GM12878 (cell line): ENCODE data around the gene PRKCB. TPM values are rescaled to one million over a fixed set of nuclear protein-coding genes. Genes with fewer than 3 reads are reported as not detected.

Experiments
- ATF3 ChIP-seq: IDR thresholded peaks from 2 replicates; pipeline ENCODE4 v1.6.1; 2011; ENCODE audit warnings: low read depth, mild to moderate bottlenecking, low read length, moderate library complexity, borderline replicate concordance; ENCODE audit errors: extremely low read depth
- CEBPB ChIP-seq, 2 experiments: fragments of 150-350 bp in 1 of 2; IDR thresholded peaks; 2 replicates each; pipeline ENCODE4 v1.6.1; 2012 to 2014; ENCODE audit warnings: low read depth in 2 of 2, low read length in 2 of 2, borderline replicate concordance in 1 of 2, inconsistent platforms in 1 of 2
- CHD2 ChIP-seq: IDR thresholded peaks from 2 replicates; pipeline ENCODE4 v1.6.1; 2011; ENCODE audit warnings: low read depth, low read length, improper control_type of control experiment, borderline replicate concordance
- CHD4 ChIP-seq: fragments of 200-600 bp; sonication (generic); IDR thresholded peaks from 2 replicates; pipeline ENCODE4 v1.6.1; 2016; ENCODE audit warnings: mild to moderate bottlenecking
- CTCF ChIP-seq, 3 experiments: IDR thresholded peaks in 2 of 3; conservative IDR thresholded peaks in 1 of 3; 2 replicates each; pipeline ENCODE4 v1.5.1; 2011; ENCODE audit warnings: low read depth in 3 of 3, low read length in 3 of 3, mild to moderate bottlenecking in 3 of 3, control low read depth in 2 of 3, moderate library complexity in 2 of 3, inconsistent platforms in 1 of 3, mixed read lengths in 1 of 3; ENCODE audit not compliant: control insufficient read depth in 2 of 3, insufficient read depth in 1 of 3; ENCODE audit errors: extremely low read depth in 1 of 3
- E2F4 ChIP-seq: IDR thresholded peaks from 2 replicates; pipeline ENCODE4 v1.6.1; 2012; ENCODE audit warnings: low read depth, low read length, improper control_type of control experiment
- ESRRA ChIP-seq: IDR thresholded peaks from 2 replicates; pipeline ENCODE4 v1.6.1; 2012; ENCODE audit warnings: mild to moderate bottlenecking, low read length, improper control_type of control experiment
- EZH2 ChIP-seq: IDR thresholded peaks from 2 replicates; pipeline ENCODE4 v1.6.1; 2012; ENCODE audit warnings: low read depth, mild to moderate bottlenecking, control low read depth, inconsistent platforms, low read length, borderline replicate concordance; ENCODE audit not compliant: control insufficient read depth
- FOS ChIP-seq: IDR thresholded peaks from 3 replicates; pipeline ENCODE4 v1.6.1; 2011; ENCODE audit warnings: borderline replicate concordance; ENCODE audit not compliant: insufficient read length; ENCODE audit errors: extremely low read depth
- FOXK2 ChIP-seq: fragments of 450-650 bp; IDR thresholded peaks from 2 replicates; pipeline ENCODE4 v1.6.1; 2017; ENCODE audit warnings: mild to moderate bottlenecking, moderate library complexity
- KAT2A ChIP-seq: conservative IDR thresholded peaks from 2 replicates; pipeline ENCODE4 v1.6.1; 2011; ENCODE audit warnings: low read depth, low read length; ENCODE audit not compliant: control insufficient read depth
- MEF2B ChIP-seq: fragments of 450-650 bp; IDR thresholded peaks from 2 replicates; pipeline ENCODE4 v1.6.1; 2018; ENCODE audit warnings: mild to moderate bottlenecking, moderate library complexity; ENCODE audit not compliant: partially characterized antibody, poor library complexity, severe bottlenecking
- MTA2 ChIP-seq: fragments of 450-650 bp; IDR thresholded peaks from 2 replicates; pipeline ENCODE4 v1.6.1; 2016; ENCODE audit warnings: low read depth, mild to moderate bottlenecking, moderate library complexity
- NFYA ChIP-seq: IDR thresholded peaks from 2 replicates; pipeline ENCODE4 v1.6.1; 2011; ENCODE audit warnings: low read depth, mild to moderate bottlenecking, low read length, improper control_type of control experiment, borderline replicate concordance
- PML ChIP-seq: IDR thresholded peaks from 2 replicates; pipeline ENCODE4 v1.6.1; 2012; ENCODE audit warnings: low read length, inconsistent platforms
- RBBP5 ChIP-seq: fragments of 200-600 bp; sonication (generic); conservative IDR thresholded peaks from 2 replicates; pipeline ENCODE4 v1.6.1; 2016
- SIN3A ChIP-seq: IDR thresholded peaks from 2 replicates; pipeline ENCODE4 v1.6.1; 2012; ENCODE audit warnings: low read depth, low read length, improper control_type of control experiment
- SKIL ChIP-seq: fragments of 450-650 bp; IDR thresholded peaks from 2 replicates; pipeline ENCODE4 v1.6.1; 2017; ENCODE audit warnings: mild to moderate bottlenecking, low read depth, inconsistent platforms; ENCODE audit not compliant: poor library complexity, severe bottlenecking
- SMC3 ChIP-seq: IDR thresholded peaks from 2 replicates; pipeline ENCODE4 v1.6.1; 2011; ENCODE audit warnings: low read length, improper control_type of control experiment, borderline replicate concordance
- TARDBP ChIP-seq: IDR thresholded peaks from 2 replicates; pipeline ENCODE4 v1.6.1; 2016; ENCODE audit warnings: borderline replicate concordance
- ZBTB40 ChIP-seq: fragments of 450-650 bp; IDR thresholded peaks from 2 replicates; pipeline ENCODE4 v1.6.1; 2016; ENCODE audit warnings: mild to moderate bottlenecking, moderate library complexity, borderline replicate concordance
- polyA plus RNA-seq, 11 experiments: library from polyadenylated mRNA; depleted of rRNA in 4 of 11; unstranded in 6 of 11; stranded (reverse) in 5 of 11; fragments of >200 nt; fragmentation: Nextera tagmentation in 4 of 11; fragmentation: Illumina TruSeq in 1 of 11; extraction: Ambion mirVana in 4 of 11; extraction: Trizol in 1 of 11; gene quantifications; 1 replicate in 1 of 11; 2 replicates in 10 of 11; pipeline versions ENCODE4 v1.2.1 to v1.2.3, GENCODE V29; 2011 to 2016; ENCODE audit warnings: inconsistent platforms in 2 of 11, missing spikeins in 2 of 11, low read depth in 1 of 11
- total RNA-seq, 4 experiments: library from RNA; depleted of rRNA in 3 of 4; stranded (reverse); fragments of >200 nt in 3 of 4; fragmentation: Illumina TruSeq in 1 of 4; extraction: Trizol in 1 of 4; gene quantifications; 2 replicates each; pipeline versions ENCODE4 v1.2.1 to v1.2.3, GENCODE V29; 2013 to 2021

The PRKCB gene
- total and polyA plus RNA-seq, 10 of the 15 experiments (the other 5 are each of a cell fraction or from before 2014, with no cell fraction given): 21.4 to 158 (median 97.3) TPM

DNA sequence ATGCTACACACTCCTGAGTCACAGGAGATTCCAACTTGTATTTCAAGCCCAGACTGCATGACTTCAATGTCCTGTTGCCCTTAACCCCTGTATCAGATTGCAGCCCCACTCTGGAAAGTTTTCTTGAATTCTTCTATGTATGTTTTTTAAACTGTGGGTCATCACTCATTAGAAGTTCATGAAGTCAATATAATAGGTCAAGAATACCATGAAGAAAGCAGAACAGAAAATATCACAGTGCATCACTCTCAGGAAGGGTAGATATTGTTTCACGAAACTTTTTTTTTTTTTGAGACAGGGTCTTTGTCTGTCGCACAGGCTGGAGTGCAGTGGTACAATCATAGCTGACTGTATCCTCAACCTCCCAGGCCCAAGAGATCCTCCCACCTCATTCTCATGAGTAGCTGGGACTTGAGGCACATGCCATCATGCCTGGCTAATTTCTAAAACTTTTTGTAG is 20.5 kb downstream of the PRKCB start (continued):
- no peak for TF ChIP-seq TARDBP
- TF ChIP-seq CHD4: no peak
- TF ChIP-seq CEBPB (IDR thresholded peaks at IDR 0.05; ENCODE audit: borderline replicate concordance in 1 of 2, low read depth in 2 of 2, low read length in 2 of 2): no peak
- TF ChIP-seq PML: no peak
- TF ChIP-seq SMC3: no peak; the same call in 1 of the 2 replicates
- TF ChIP-seq SKIL: no peak
- TF ChIP-seq SIN3A: no peak
- no peak for TF ChIP-seq CTCF (IDR thresholded peaks at IDR 0.05 in 2 of 3, conservative IDR thresholded peaks at IDR 0.05 in 1 of 3; ENCODE audit: control insufficient read depth in 2 of 3, extremely low read depth in 1 of 3, insufficient read depth in 1 of 3, low read depth in 3 of 3, low read length in 3 of 3)
- no peak for TF ChIP-seq E2F4
- peak; percentile 59 for TF ChIP-seq MTA2
- TF ChIP-seq ZBTB40: no peak
- TF ChIP-seq FOS: no peak
- TF ChIP-seq FOXK2: no peak
- peak; percentile 58 for TF ChIP-seq MEF2B
- TF ChIP-seq RBBP5: no peak
- TF ChIP-seq CHD2: no peak
- no peak for TF ChIP-seq NFYA
- TF ChIP-seq KAT2A: no peak
- no peak for TF ChIP-seq EZH2
- no peak for TF ChIP-seq ATF3
- no peak for TF ChIP-seq ESRRA
